Gastrocnemius medialis (tissue), 4 donors: ENCODE data around the gene ASXL3.

Experiments used
- CTCF ChIP-seq, 5 experiments: fragments of 450-650 bp in 3 of 5; fragments of 200-600 bp in 2 of 5; sonication (generic) in 2 of 5; IDR thresholded peaks in 4 of 5; conservative IDR thresholded peaks in 1 of 5; 1 replicate in 4 of 5; 2 replicates in 1 of 5; pipeline ENCODE4 v1.5.1; 2016 to 2019; ENCODE audit warnings: antibody characterized with exemption in 5 of 5, mild to moderate bottlenecking in 3 of 5, moderate library complexity in 3 of 5
- POLR2A ChIP-seq, 2 donors: fragments of 450-650 bp; IDR thresholded peaks; one replicate each; pipeline ENCODE4 v1.6.1; 2017; ENCODE audit warnings: antibody characterized with exemption in 2 of 2, mild to moderate bottlenecking in 2 of 2, moderate library complexity in 2 of 2

DNA sequence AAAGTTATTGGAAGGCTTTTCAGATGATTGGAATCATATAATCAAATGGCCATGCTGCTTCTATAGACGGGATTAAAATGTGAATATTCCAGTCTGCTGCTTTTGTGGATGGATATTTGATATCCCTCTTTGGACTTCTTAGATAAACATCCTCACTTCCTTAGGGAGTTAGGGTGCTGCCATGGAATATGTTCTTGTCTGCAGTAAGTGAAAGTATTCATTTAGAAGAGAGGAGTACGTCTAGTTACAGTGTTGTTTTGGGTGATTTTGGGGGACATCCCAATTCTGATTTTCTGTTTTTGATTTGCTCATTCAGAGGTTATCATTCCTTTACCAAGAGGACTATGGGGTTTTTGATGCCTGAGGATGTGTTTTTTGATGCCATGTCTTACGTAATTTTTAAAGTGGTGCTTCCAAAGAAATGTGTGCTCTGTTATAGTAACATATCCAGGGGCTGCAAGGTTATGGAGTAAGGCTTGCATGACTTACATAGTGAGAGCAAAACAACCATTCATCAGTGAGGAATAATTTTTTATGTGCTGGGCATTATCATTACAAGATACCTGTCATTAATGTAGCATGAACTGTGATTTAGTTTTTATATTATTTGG, 33.6 kb downstream of the ASXL3 start:
- TF ChIP-seq CTCF (IDR thresholded peaks at IDR 0.05 in 4 of 5, conservative IDR thresholded peaks at IDR 0.05 in 1 of 5) (no peak), POLR2A (IDR thresholded peaks at IDR 0.05) (no peak)
